Adrenal gland (tissue), 12 donors: Measurements from ENCODE around the gene PHLDB1. TPM values are rescaled to one million over a fixed set of nuclear protein-coding genes. Genes with fewer than 3 reads are reported as not detected.

Source experiments
- DNase-seq, 7 donors: peaks; one replicate each; pipeline ENCODE4 v3.0.0-alpha.2; 2019 to 2020
- H3K27ac ChIP-seq, 5 donors: fragments of 200-600 bp; sonication (generic) in 4 of 5; 1 replicate in 3 of 5; 2 replicates in 2 of 5; pipeline versions ENCODE4 v1.5.1 to v1.8.0; 2016 to 2020; ENCODE audit warnings: mild to moderate bottlenecking in 1 of 5
- H3K27me3 ChIP-seq: fragments of 200-600 bp; 2 replicates; pipeline ENCODE4 v1.8.0; 2021
- H3K36me3 ChIP-seq, 2 donors: fragments of 200-600 bp; replicated peaks in 1 of 2; 1 replicate in 1 of 2; 2 replicates in 1 of 2; pipeline versions ENCODE4 v1.5.1 to v1.8.0; 2018 to 2022
- H3K4me1 ChIP-seq, 2 donors: fragments of 200-600 bp; replicated peaks in 1 of 2; 1 replicate in 1 of 2; 2 replicates in 1 of 2; pipeline versions ENCODE4 v1.5.1 to v1.8.0; 2018 to 2021
- H3K4me3 ChIP-seq, 4 donors: fragments of 200-600 bp; sonication (generic) in 3 of 4; one replicate each; pipeline ENCODE4 v1.5.1; 2016 to 2018
- H3K9me3 ChIP-seq, 3 donors: fragments of 200-600 bp; sonication (generic) in 1 of 3; replicated peaks in 1 of 3; 1 replicate in 2 of 3; 2 replicates in 1 of 3; pipeline versions ENCODE4 v1.5.1 to v1.8.0; 2016 to 2021
- POLR2A ChIP-seq, 2 donors: fragments of 450-650 bp; IDR thresholded peaks; one replicate each; pipeline ENCODE4 v1.6.1; 2017; ENCODE audit warnings: antibody characterized with exemption in 2 of 2, mild to moderate bottlenecking in 2 of 2, moderate library complexity in 1 of 2
- WGBS, 4 donors: extraction: QIAGEN DNeasy Blood & Tissue Kit in 2 of 4; methylation state at CpG; one replicate each; pipeline versions ENCODE4 v1.1.5 to v1.1.7; 2013 to 2017; 5-methylcytosine and 5-hydroxymethylcytosine counted together
- intact Hi-C, 2 donors: fragments of 100-400 bp; cut with DNase I; formaldehyde crosslinking; loops; one replicate each; pipeline versions ENCODE4 v1.14.1 to v1.15.0; 2022 to 2023
- polyA plus RNA-seq, 3 donors: library from polyadenylated mRNA; stranded (reverse); fragments of 200-250 nt in 2 of 3; fragments of 350-450 nt in 1 of 3; fragmentation: Illumina TruSeq in 1 of 3; extraction: RNeasy Lipid Tissue Mini Kit (QIAGEN cat#74804) in 1 of 3; gene quantifications; one replicate each; pipeline ENCODE4 v1.2.3, GENCODE V29; 2013 to 2014
- total RNA-seq, 9 donors: library from RNA; depleted of rRNA in 4 of 9; stranded (reverse); fragments of >200 nt in 4 of 9; fragments of 120-200 nt in 1 of 9; fragmentation: NEBNext Ultra II Directional in 1 of 9; extraction: Animal tissue kit (Norgen Biotek cat#: 25700) in 1 of 9; gene quantifications; one replicate each; pipeline versions ENCODE4 v1.1.0 to v1.2.4, GENCODE V29; 2013 to 2023
- TF ChIP-seq, protein P1 (sequence below), 6 experiments: fragments of 450-650 bp in 4 of 6; fragments of 200-600 bp in 2 of 6; sonication (generic) in 1 of 6; IDR thresholded peaks; 1 replicate in 5 of 6; 2 replicates in 1 of 6; pipeline versions ENCODE4 v1.5.1 to v1.8.0; 2016 to 2021; ENCODE audit warnings: antibody characterized with exemption in 6 of 6, mild to moderate bottlenecking in 2 of 6, moderate library complexity in 1 of 6
- donor health status: healthy with polysubstance abuse.
- donor health status: Bipolar disorder and iron deficiency.
- donor health status: DM: yes; HTN: yes; CAD: no.
- donor health status: DM: no; HTN: no; CAD: no.
- donor health status: DM: no; HTN: no; CAD: no.
- donor health status: DM: yes; HTN: yes; CAD: no.

PHLDB1 gene
- total and polyA plus RNA-seq, 12 donors, result 20.7 to 207 (median 80.2) TPM

- Histone ChIP-seq H3K27ac (no peak overlapping the region), H3K9me3 (no peaks in the 10 kb centered on the region), H3K36me3 (peaks cover 0 to 70% of the 10 kb centered on the region in 2 donors), H3K27me3 (no peaks in the 10 kb centered on the region), H3K4me1 (peaks cover 2 to 18% of the 10 kb centered on the region in 2 donors), H3K4me3 (no peak overlapping the region)
- 78 to 90% (median 84%) methylated on average over 7 to 13 of the region's 13 CpGs for WGBS, 4 donors
- TF ChIP-seq POLR2A (IDR thresholded peaks at IDR 0.05), result no peak
- TF ChIP-seq, protein P1, sequence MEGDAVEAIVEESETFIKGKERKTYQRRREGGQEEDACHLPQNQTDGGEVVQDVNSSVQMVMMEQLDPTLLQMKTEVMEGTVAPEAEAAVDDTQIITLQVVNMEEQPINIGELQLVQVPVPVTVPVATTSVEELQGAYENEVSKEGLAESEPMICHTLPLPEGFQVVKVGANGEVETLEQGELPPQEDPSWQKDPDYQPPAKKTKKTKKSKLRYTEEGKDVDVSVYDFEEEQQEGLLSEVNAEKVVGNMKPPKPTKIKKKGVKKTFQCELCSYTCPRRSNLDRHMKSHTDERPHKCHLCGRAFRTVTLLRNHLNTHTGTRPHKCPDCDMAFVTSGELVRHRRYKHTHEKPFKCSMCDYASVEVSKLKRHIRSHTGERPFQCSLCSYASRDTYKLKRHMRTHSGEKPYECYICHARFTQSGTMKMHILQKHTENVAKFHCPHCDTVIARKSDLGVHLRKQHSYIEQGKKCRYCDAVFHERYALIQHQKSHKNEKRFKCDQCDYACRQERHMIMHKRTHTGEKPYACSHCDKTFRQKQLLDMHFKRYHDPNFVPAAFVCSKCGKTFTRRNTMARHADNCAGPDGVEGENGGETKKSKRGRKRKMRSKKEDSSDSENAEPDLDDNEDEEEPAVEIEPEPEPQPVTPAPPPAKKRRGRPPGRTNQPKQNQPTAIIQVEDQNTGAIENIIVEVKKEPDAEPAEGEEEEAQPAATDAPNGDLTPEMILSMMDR (IDR thresholded peaks at IDR 0.05), result no peak
- DNase-seq, result no peak
- intact Hi-C loops, result no loop called here
Measured at GRCh38 chr11:118628432-118628831, 21.0 kb downstream of the PHLDB1 start.

GRCh38 chr11:118628861-118629549 lies 21.6 kb downstream of the PHLDB1 start:
- Histone ChIP-seq H3K4me3 (no peak overlapping the region), H3K9me3 (no peaks in the 10 kb centered on the region), H3K27me3 (no peaks in the 10 kb centered on the region), H3K27ac (no peak overlapping the region), H3K36me3 (peaks cover 0 to 70% of the 10 kb centered on the region in 2 donors), H3K4me1 (peaks cover 0 to 23% of the 10 kb centered on the region in 2 donors)
- TF ChIP-seq, protein P1 (IDR thresholded peaks at IDR 0.05), result no peak
- DNase-seq, result no peak
- WGBS, 4 donors, result 66 to 87% (median 82%) methylated on average over 4 to 5 of the region's 5 CpGs
- intact Hi-C loops, result no loop called here

DNA sequence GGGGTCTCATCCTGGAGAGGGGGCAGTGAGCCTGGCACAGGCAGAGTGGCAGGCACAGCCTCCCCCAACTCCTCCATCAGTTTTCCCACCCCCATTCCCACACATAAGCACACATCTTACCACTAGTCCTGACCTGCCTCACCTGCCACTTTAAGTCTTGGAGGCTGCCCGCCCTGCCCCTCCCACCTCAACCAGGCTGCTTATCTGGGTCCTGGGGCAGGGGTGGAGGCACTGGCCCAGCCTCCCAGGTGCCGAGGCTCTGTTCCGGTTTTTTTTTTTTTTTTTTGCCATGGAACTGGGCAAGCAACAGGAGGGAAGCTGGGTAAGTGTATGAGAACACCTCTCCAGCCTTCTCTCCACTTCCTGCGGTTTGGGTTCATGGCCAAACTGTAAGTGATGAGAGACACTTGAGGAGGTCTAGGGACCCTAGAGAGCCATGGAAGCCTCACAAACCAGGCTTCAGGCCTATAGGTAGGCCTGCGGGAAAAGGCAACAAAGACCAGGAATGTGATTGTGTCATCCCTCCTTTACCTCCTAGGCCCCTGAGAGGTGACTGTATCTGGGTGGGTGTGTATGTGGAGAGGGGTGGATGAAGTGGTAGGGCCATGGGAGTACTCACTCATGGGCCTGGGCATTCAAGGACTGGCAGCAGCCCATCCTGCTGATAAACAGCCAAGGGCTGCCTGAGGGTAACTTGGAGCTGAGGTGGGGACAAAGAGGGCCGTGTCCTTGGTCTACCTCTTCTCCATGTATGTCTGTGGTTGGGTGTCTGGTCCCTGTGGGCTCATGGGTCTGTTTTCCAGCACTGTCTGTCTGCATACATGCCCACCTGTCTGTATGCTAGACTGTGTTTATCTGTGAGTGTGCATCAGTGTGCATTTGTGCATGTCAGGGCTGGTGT lies 22.6 kb downstream of the PHLDB1 start:
- Histone ChIP-seq H3K36me3 (peaks cover 0 to 65% of the 10 kb centered on the region in 2 donors), H3K27ac (no peak overlapping the region), H3K27me3 (no peaks in the 10 kb centered on the region), H3K4me1 (peaks cover 0 to 30% of the 10 kb centered on the region in 2 donors), H3K9me3 (no peaks in the 10 kb centered on the region), H3K4me3 (no peak overlapping the region)
- WGBS, 4 donors, result 82 to 88% (median 84%) methylated on average over 6 of the region's 6 CpGs
- no peak for DNase-seq
- TF ChIP-seq, protein P1 (IDR thresholded peaks at IDR 0.05), result no peak
- TF ChIP-seq POLR2A (IDR thresholded peaks at IDR 0.05), result no peak
- intact Hi-C loops, result no loop called here

GRCh38 chr11:118631142-118631909 lies 23.9 kb downstream of the PHLDB1 start:
- Histone ChIP-seq H3K27ac (no peak overlapping the region), H3K4me1 (peaks cover 0 to 37% of the 10 kb centered on the region in 2 donors), H3K9me3 (no peaks in the 10 kb centered on the region), H3K27me3 (no peaks in the 10 kb centered on the region), H3K4me3 (no peak overlapping the region), H3K36me3 (peaks cover 0 to 54% of the 10 kb centered on the region in 2 donors)
- intact Hi-C loops, result no loop called here
- TF ChIP-seq, protein P1 (IDR thresholded peaks at IDR 0.05), result no peak
- TF ChIP-seq POLR2A (IDR thresholded peaks at IDR 0.05), result no peak
- WGBS, 4 donors, result 88 to 100% (median 92%) methylated on average over 8 to 14 of the region's 14 CpGs
- no peak for DNase-seq
